Mucosa of descending colon (tissue), 3 donors: Measurements from ENCODE around the gene TMEM178B. TPM values are rescaled to one million over a fixed set of nuclear protein-coding genes. Genes with fewer than 3 reads are reported as not detected.

ENCODE experiments used
- ATAC-seq: fragments of 200-7000 bp; cut with Tn5 transposase; one replicate; pipeline ENCODE4 v1.9.1; 2020; ENCODE audit warnings: mild to moderate bottlenecking, moderate library complexity
- DNase-seq, 3 donors: peaks; one replicate each; pipeline ENCODE4 v3.0.0-alpha.2; 2020
- H3K36me3 ChIP-seq: fragments of 200-600 bp; one replicate; pipeline ENCODE4 v1.8.0; 2021; ENCODE audit warnings: low read depth, mild to moderate bottlenecking
- H3K4me1 ChIP-seq: fragments of 200-600 bp; one replicate; pipeline ENCODE4 v1.8.0; 2021; ENCODE audit warnings: low read depth, mild to moderate bottlenecking
- H3K4me3 ChIP-seq: fragments of 200-600 bp; one replicate; pipeline ENCODE4 v1.8.0; 2021; ENCODE audit warnings: mild to moderate bottlenecking
- H3K9me3 ChIP-seq: fragments of 200-600 bp; one replicate; pipeline ENCODE4 v1.8.0; 2021; ENCODE audit warnings: mild to moderate bottlenecking
- CTCF ChIP-seq: fragments of 200-600 bp; IDR thresholded peaks from one replicate; pipeline ENCODE4 v1.8.0; 2022; ENCODE audit warnings: antibody characterized with exemption, mild to moderate bottlenecking
- intact Hi-C, 2 donors: fragments of 100-400 bp; cut with DNase I in 1 of 2; cut with micrococcal nuclease in 1 of 2; formaldehyde crosslinking; loops; one replicate each; pipeline versions ENCODE4 v1.11.0 to v1.11.1; 2022; cut with DNase I, micrococcal nuclease
- total RNA-seq, 3 donors: library from RNA; stranded (reverse); fragmentation: NEBNext Ultra II Directional in 2 of 3; extraction: Animal tissue kit (Norgen Biotek cat#: 25700) in 2 of 3; gene quantifications; one replicate each; pipeline versions ENCODE4 v1.2.1 to v1.2.4, GENCODE V29; 2021 to 2023
- donor health status: DM: no; HTN: no; CAD: no; lungs with moderate emphysema.
- donor health status: DM: no; HTN: no; CAD: no.
- donor health status: DM: no; HTN: yes; CAD: no.

Gene TMEM178B
- total RNA-seq, 3 donors from 2014 or later: 0.22 to 2.0 (median 0.32) TPM

- ATAC-seq (no peak), DNase-seq (no peak)
- TF ChIP-seq CTCF: no peak
- H3K9me3 ChIP-seq: no peaks in the 10 kb centered on the region
- no peak overlapping the region for H3K4me3 ChIP-seq
- intact Hi-C loops: no loop called here
- H3K36me3 ChIP-seq: no peaks in the 10 kb centered on the region
- no peaks in the 10 kb centered on the region for H3K4me1 ChIP-seq
Observed at GRCh38 chr7:141221007-141221612, 147.2 kb downstream of the TMEM178B start.

GRCh38 chr7:141225916-141226618 lies 152.2 kb downstream of the TMEM178B start:
- no peaks in the 10 kb centered on the region for H3K4me1 ChIP-seq
- intact Hi-C loops: no loop called here
- H3K4me3 ChIP-seq: no peak overlapping the region
- no peak for ATAC-seq
- no peak for TF ChIP-seq CTCF
- no peaks in the 10 kb centered on the region for H3K36me3 ChIP-seq
- DNase-seq: no peak
- no peaks in the 10 kb centered on the region for H3K9me3 ChIP-seq

GRCh38 chr7:141227454-141227853 lies 153.6 kb downstream of the TMEM178B start:
- DNase-seq (no peak), ATAC-seq (no peak)
- no peak for TF ChIP-seq CTCF
- Histone ChIP-seq H3K36me3 (no peaks in the 10 kb centered on the region), H3K4me3 (no peak overlapping the region), H3K9me3 (no peaks in the 10 kb centered on the region), H3K4me1 (no peaks in the 10 kb centered on the region)
- intact Hi-C loops: no loop called here

GRCh38 chr7:141228482-141228881 lies 154.6 kb downstream of the TMEM178B start:
- no peak for TF ChIP-seq CTCF
- no peaks in the 10 kb centered on the region for H3K4me1 ChIP-seq
- ATAC-seq: no peak
- H3K9me3 ChIP-seq: no peaks in the 10 kb centered on the region
- H3K36me3 ChIP-seq: no peaks in the 10 kb centered on the region
- no peak for DNase-seq
- no peak overlapping the region for H3K4me3 ChIP-seq
- intact Hi-C loops: no loop called here

GRCh38 chr7:141231018-141231792 lies 157.3 kb downstream of the TMEM178B start:
- intact Hi-C loops: no loop called here
- Histone ChIP-seq H3K9me3 (no peaks in the 10 kb centered on the region), H3K4me3 (no peak overlapping the region), H3K4me1 (no peaks in the 10 kb centered on the region), H3K36me3 (no peaks in the 10 kb centered on the region)
- ATAC-seq (no peak), DNase-seq (no peak)
- TF ChIP-seq CTCF: no peak
